Transverse colon (tissue), 4 donors: ENCODE data around the gene NCKAP5. TPM values are rescaled to one million over a fixed set of nuclear protein-coding genes. Genes with fewer than 3 reads are reported as not detected.

Experiments
- DNase-seq: peaks from one replicate; pipeline ENCODE4 v3.0.0-alpha.2; 2019
- H3K27ac ChIP-seq, 4 donors: fragments of 200-600 bp; sonication (generic); 2 replicates each; pipeline ENCODE4 v1.5.1; 2016 to 2018; ENCODE audit warnings: inconsistent platforms in 4 of 4
- H3K27me3 ChIP-seq: fragments of 200-600 bp; sonication (generic); 2 replicates; pipeline ENCODE4 v1.5.1; 2017; ENCODE audit warnings: inconsistent platforms
- H3K36me3 ChIP-seq, 4 donors: fragments of 200-600 bp; sonication (generic); 2 replicates each; pipeline ENCODE4 v1.5.1; 2017 to 2019; ENCODE audit warnings: inconsistent platforms in 4 of 4
- H3K4me1 ChIP-seq, 4 donors: fragments of 200-600 bp; sonication (generic); 2 replicates each; pipeline ENCODE4 v1.5.1; 2017 to 2020; ENCODE audit warnings: inconsistent platforms in 4 of 4
- H3K4me3 ChIP-seq, 4 donors: fragments of 200-600 bp; sonication (generic); 1 replicate in 1 of 4; 2 replicates in 3 of 4; pipeline versions ENCODE4 v1.5.1 to v1.6.1; 2017 to 2019; ENCODE audit warnings: inconsistent platforms in 4 of 4
- H3K9me3 ChIP-seq, 2 donors: fragments of 200-600 bp; sonication (generic); 2 replicates each; pipeline ENCODE4 v1.5.1; 2017 to 2019; ENCODE audit warnings: inconsistent platforms in 2 of 2
- CTCF ChIP-seq, 5 experiments: fragments of 200-600 bp in 3 of 5; fragments of 450-650 bp in 2 of 5; sonication (generic) in 3 of 5; IDR thresholded peaks; 1 replicate in 2 of 5; 2 replicates in 3 of 5; pipeline ENCODE4 v1.5.1; 2016 to 2017; ENCODE audit warnings: antibody characterized with exemption in 5 of 5, inconsistent platforms in 3 of 5, mild to moderate bottlenecking in 2 of 5, moderate library complexity in 1 of 5
- EP300 ChIP-seq: sonication (generic); formaldehyde crosslinking; IDR thresholded peaks from one replicate; pipeline ENCODE4 v1.6.1; 2017; ENCODE audit warnings: antibody characterized with exemption, low read depth
- POLR2A ChIP-seq: fragments of 450-650 bp; IDR thresholded peaks from one replicate; pipeline ENCODE4 v1.6.1; 2016; ENCODE audit warnings: antibody characterized with exemption, mild to moderate bottlenecking, moderate library complexity
- POLR2AphosphoS5 ChIP-seq, 3 donors: sonication (generic); formaldehyde crosslinking; IDR thresholded peaks; one replicate each; pipeline ENCODE4 v1.6.1; 2016; ENCODE audit warnings: antibody characterized with exemption in 3 of 3
- WGBS, 2 donors: methylation state at CpG; one replicate each; pipeline ENCODE4 v1.1.5; 2018; ENCODE audit warnings: low coverage in 1 of 2; 5-methylcytosine and 5-hydroxymethylcytosine counted together
- in situ Hi-C, 4 donors: fragments of 200-750 bp; cut with MboI; loops; one replicate each; pipeline versions ENCODE4 v1.15.0 to v1.15.1; 2017; ENCODE audit warnings: low sequenced_read_pairs in 3 of 4, low pct_ligation_motif_present in 1 of 4, low pct_unique_long_range_greater_than_20kb in 1 of 4
- intact Hi-C: fragments of 100-400 bp; cut with DNase I; formaldehyde crosslinking; loops from one replicate; pipeline ENCODE4 v1.15.1; 2023; ENCODE audit warnings: low total_unique reads
- total RNA-seq, 4 donors: library from RNA; depleted of rRNA; stranded (reverse); fragments of >200 nt; gene quantifications; one replicate each; pipeline ENCODE4 v1.1.0, GENCODE V29; 2016

Gene NCKAP5
- total RNA-seq, 4 donors from 2014 or later: 1.1 to 10.9 (median 5.0) TPM

- Histone ChIP-seq H3K4me3 (no peak overlapping the region), H3K36me3 (no peaks in the 10 kb centered on the region), H3K27ac (no peak overlapping the region), H3K4me1 (peaks cover 0 to 32% (median 18%) of the 10 kb centered on the region in 4 donors), H3K27me3 (no peaks in the 10 kb centered on the region), H3K9me3 (no peaks in the 10 kb centered on the region)
- in situ Hi-C loops: no loop called here
- intact Hi-C loops: no loop called here
- TF ChIP-seq POLR2AphosphoS5 (IDR thresholded peaks at IDR 0.05): no peak
- TF ChIP-seq CTCF (IDR thresholded peaks at IDR 0.05): no peak
- no peak for TF ChIP-seq EP300
- TF ChIP-seq POLR2A: no peak
- no peak for DNase-seq
- 92 to 94% methylated on average over 1 of the region's 1 CpG for WGBS, 2 donors
These were observed 64.9 kb downstream of the NCKAP5 start for GRCh38 chr2:133503323-133503722.

DNA sequence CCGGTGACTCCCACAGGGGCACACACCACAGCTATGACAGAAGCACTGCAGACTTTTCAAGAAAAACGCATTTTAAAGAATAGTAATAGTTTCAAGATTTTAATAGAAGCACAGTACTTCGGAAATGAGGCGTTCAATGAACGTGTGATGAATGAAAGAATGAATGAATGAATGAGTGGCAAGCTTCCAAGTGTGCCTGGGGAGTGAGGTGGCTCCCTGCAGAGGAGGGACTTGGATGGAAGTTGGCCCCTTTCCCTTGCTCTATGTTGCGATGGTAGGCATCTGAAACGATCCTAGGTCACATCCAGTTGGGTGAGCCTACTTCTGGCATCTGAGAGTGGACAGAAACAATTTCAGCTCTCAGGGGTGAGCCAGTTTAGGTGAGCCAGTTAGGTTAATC lies 65.6 kb downstream of the NCKAP5 start:
- Histone ChIP-seq H3K36me3 (no peaks in the 10 kb centered on the region), H3K4me3 (no peak overlapping the region), H3K27ac (no peak overlapping the region), H3K9me3 (no peaks in the 10 kb centered on the region), H3K27me3 (no peaks in the 10 kb centered on the region), H3K4me1 (peaks cover 0 to 37% (median 23%) of the 10 kb centered on the region in 4 donors)
- in situ Hi-C loops: no loop called here
- 85 to 88% methylated on average over 2 to 7 of the region's 7 CpGs for WGBS, 2 donors
- no peak for DNase-seq
- TF ChIP-seq POLR2AphosphoS5 (IDR thresholded peaks at IDR 0.05) (no peak), EP300 (no peak), POLR2A (no peak), CTCF (IDR thresholded peaks at IDR 0.05) (no peak)
- intact Hi-C loops: no loop called here

GRCh38 chr2:133500917-133501316 lies 67.3 kb downstream of the NCKAP5 start:
- 87 to 100% methylated on average over 2 to 6 of the region's 6 CpGs for WGBS, 2 donors
- intact Hi-C loops: no loop called here
- Histone ChIP-seq H3K27me3 (no peaks in the 10 kb centered on the region), H3K4me3 (no peak overlapping the region), H3K4me1 (peaks cover 0 to 49% (median 28%) of the 10 kb centered on the region in 4 donors), H3K36me3 (no peaks in the 10 kb centered on the region), H3K9me3 (no peaks in the 10 kb centered on the region), H3K27ac (no peak overlapping the region)
- in situ Hi-C loops: no loop called here
- DNase-seq: no peak
- no peak for TF ChIP-seq POLR2A
- no peak for TF ChIP-seq EP300
- TF ChIP-seq POLR2AphosphoS5 (IDR thresholded peaks at IDR 0.05): no peak
- no peak for TF ChIP-seq CTCF (IDR thresholded peaks at IDR 0.05)

- TF ChIP-seq POLR2AphosphoS5 (IDR thresholded peaks at IDR 0.05) (no peak), POLR2A (no peak), CTCF (IDR thresholded peaks at IDR 0.05) (no peak), EP300 (no peak)
- DNase-seq: peak; percentile 21
- Histone ChIP-seq H3K36me3 (no peaks in the 10 kb centered on the region), H3K4me3 (no peak overlapping the region), H3K27ac (peak overlapping the region; percentile 51 to 72 (median 66)), H3K4me1 (peaks cover 0 to 50% (median 20%) of the 10 kb centered on the region in 4 donors), H3K27me3 (no peaks in the 10 kb centered on the region), H3K9me3 (no peaks in the 10 kb centered on the region)
- intact Hi-C loops (no loop called here), in situ Hi-C loops (no loop called here)
- 29 to 43% methylated on average over 6 to 8 of the region's 8 CpGs for WGBS, 2 donors
These were observed 69.3 kb downstream of the NCKAP5 start for GRCh38 chr2:133498662-133499585.
